ENCODE results near the gene SHISA3.
A peak's percentile ranks its signal among the peaks of the same experiment; 100 is the strongest.
"Not testable (repeated sequence)": the region's sequence is repeated elsewhere in the genome, so short reads cannot be mapped to it uniquely, and the experiment has no call there.

The SHISA3 gene

GRCh38 chr4:42396752-42397634 is at the start of gene SHISA3:
SHISA3 (plus strand) TSS chr4:42397488; CDS start chr4:42398057, 569 bp downstream.
- DNase-seq: no peak

DNA sequence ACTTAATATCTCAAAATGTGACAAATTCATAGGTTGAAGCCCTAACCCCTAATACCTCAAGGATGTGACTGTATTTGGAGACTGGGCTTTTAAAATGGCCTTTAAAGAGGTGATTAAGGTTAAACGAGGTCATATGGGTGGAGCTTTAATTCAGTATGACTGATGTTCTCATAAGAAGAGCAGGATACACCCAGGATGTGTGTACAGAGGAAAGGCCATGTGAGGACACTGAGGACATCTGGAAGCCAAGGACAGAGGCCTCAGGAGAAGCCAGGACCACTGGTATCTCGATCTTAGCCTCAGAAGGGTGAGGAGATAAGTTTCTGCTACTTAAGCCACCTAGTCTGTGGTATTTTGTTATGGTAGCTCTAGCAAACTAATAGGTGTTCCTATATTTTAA is 49.0 kb upstream of the SHISA3 start:
- no peak for DNase-seq

- no peak for DNase-seq
Measured at GRCh38 chr4:42348692-42349091, 48.6 kb upstream of the SHISA3 start.

GRCh38 chr4:42350611-42351182 is 46.6 kb upstream of the SHISA3 start:
- no peak for DNase-seq

GRCh38 chr4:42352049-42352448 is 45.2 kb upstream of the SHISA3 start:
- DNase-seq: no peak

GRCh38 chr4:42357325-42357724 is 40.0 kb upstream of the SHISA3 start:
- DNase-seq: no peak

GRCh38 chr4:42359711-42360110 is 37.6 kb upstream of the SHISA3 start:
- DNase-seq: no peak

DNA sequence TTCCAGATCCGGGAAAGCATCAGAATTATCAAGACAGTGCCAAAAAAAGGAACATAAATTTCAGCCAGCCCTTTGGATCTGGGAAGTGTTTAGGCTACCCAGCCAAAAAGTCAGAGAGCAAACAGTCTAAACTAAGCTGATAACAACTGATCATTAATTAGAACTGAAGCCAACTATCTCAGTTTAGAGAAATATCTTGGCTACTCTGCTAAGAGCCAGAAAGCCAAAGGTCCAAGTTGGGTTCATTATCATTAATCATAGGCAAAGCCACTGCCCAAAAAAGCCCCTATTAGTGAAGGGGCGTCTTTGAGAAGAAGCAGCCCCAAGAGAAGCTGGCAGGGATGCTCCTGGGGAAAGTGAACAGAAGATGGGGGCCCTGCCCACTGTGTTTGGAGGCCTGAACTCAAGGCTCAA is 37.0 kb upstream of the SHISA3 start:
- DNase-seq: no peak

- no peak for DNase-seq
Measured at GRCh38 chr4:42361456-42361855, 35.8 kb upstream of the SHISA3 start.

DNA sequence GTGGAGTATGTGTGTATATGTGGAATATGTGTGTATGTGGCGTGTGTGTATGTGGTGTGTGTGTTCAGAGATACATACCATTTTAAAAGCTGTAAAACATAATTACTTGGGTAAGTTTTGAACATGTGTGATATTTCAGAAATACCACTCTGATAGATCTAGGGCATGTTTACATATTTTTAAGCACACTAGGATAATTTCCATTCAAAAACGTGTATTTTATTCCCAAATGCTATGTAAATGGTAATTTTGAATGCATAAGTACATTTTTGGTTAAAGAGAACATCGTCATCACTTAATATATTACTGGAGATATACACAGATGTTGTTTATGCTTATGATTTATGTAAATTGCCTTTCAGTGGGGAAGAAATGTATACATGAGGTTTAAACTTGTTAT is 34.7 kb upstream of the SHISA3 start:
- no peak for DNase-seq

GRCh38 chr4:42363614-42364013 is 33.7 kb upstream of the SHISA3 start:
- no peak for DNase-seq

- no peak for DNase-seq
Measured at GRCh38 chr4:42364266-42365053, 32.8 kb upstream of the SHISA3 start.

DNA sequence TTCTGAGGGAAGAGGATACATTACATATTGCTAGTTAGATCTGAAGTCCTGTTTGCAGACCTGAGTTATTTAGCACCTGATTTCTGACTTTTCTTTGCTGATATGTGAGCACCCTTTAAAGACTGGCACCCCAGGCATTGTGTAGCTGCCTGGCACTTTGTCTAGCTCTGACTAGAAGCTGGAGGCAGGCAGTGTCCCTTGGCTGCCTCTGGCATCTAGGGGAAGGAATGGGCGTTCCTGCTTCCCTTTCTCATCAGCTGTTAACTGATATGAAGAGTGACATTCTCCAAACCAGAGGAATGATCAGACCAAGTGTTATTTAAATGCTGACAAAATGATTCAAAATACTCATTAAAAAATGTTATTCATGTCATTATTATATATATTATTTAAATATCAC is 30.3 kb upstream of the SHISA3 start:
- no peak for DNase-seq

DNA sequence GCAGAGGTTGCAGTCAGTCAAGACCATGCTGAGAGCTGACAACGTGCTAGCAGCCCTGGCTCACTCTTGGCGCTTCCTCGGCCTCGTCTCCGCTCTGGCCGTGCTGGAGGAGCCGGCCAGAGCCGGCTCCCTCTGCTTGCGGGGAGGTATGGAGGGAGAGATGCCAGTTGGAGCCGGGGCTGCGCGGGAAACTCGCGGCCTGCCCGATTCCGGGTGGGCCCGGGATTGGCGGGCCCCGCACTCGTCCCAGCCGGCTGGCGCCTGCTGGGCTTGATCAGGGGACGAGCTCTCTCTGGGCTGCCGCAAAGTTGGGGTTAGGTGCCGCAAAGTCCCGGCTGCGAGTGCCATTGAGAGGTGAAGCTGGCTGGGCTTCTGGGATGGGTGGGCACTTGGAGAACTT is 27.8 kb upstream of the SHISA3 start:
- DNase-seq: no peak

GRCh38 chr4:42371305-42372252 is 25.7 kb upstream of the SHISA3 start:
- peak; percentile 28 for DNase-seq

- DNase-seq: not testable (repeated sequence)
Measured at GRCh38 chr4:42372303-42372702, 25.0 kb upstream of the SHISA3 start.

DNA sequence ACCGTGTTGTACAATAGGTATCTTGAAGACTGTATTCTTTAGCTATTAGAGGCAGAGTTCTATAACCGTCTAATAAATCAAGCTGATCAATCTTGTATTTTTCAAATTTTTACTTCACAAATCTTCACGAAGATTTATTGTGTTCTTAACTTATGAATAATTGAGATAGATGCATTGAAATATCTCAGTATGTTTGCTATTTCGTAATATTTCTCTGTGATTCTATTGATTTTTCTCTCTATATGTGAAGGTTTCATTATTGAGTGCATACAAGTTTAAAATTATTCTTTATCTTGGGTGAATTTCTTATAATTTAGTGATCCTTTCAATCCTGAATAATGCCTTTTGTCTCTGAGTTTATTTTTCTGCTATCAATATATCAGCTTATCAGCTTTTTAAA is 19.8 kb upstream of the SHISA3 start:
- no peak for DNase-seq

DNA sequence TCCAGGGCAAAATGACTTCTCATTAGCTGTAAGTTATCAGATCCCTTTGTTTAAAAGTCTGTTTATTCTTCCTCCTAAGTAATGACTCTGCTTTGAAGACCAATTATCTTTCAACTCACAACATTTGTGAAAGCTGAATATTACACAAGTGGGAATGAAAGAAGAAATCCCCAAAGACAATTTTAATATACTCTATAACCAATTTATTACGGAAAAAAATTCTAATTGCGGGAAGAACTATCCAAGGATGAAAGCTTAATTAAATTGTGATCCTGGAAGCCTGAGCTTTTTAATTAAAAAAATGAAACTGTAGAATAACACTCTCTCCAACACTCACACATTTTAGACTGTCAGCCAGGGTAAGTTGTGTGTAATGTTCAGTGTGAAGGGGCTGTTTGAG is 15.6 kb upstream of the SHISA3 start:
- no peak for DNase-seq

DNA sequence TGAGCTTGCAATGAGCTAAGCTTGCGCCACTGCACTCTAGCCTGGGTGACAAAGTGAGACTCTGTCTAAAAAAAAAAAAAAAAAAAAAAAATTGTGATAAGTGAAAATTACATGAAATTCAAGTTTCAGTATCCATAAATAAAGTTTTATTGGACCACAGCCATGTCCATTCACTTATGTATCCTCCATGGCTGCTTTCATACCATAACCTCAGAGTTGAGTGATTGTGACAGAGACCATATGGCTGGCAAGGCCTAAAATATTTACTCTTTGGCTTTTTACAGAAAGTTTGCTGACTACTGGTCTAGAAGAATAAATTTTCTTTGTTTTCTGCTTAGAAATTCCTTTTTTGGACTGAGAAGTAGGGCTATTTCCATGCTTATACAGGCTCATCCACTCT is 11.8 kb upstream of the SHISA3 start:
- no peak for DNase-seq

DNA sequence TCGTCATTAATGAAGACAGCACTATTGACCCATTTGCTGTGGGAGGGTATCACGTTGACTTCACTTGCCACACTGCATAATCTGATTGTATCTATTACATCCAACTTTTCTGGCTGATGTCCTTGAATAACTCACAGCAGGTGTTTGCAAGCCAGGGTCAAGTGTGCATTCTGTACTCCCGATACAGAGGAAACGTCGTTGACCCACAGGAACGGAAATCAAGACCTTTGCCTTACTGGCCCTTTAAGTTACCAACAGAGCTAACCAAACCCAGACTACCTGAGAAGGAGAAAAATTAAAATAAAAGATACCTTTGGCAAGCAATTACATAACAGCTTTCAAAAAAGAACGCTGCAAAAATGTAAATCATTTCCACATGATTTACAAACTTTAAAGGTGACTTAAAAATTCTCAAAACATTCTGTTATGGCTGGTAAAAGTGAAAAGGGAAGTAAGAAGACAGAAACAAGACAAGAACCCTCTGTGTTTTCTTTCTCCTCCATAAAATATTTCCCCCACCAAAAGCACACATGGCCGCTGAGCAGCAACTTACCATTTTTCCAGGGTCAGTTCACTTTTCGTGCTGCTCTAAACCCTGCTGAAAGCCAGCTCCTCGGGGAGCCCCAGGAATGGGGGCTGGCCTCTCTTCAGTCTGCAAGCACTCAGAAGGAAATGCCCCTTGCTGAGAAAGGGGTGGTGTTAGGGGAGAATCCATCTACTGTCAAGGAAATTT is 6.5 kb upstream of the SHISA3 start:
- no peak for DNase-seq

- no peak for DNase-seq
Measured at GRCh38 chr4:42391355-42391664, 6.0 kb upstream of the SHISA3 start.

- no peak for DNase-seq
Measured at GRCh38 chr4:42391981-42392380, 5.3 kb upstream of the SHISA3 start.

Data from COR-L47 (cell line).